ENCODE results near the gene SPECC1. TPM values are rescaled to one million over a fixed set of nuclear protein-coding genes. Genes with fewer than 3 reads are reported as not detected.
A peak's percentile ranks its signal among the peaks of the same experiment; 100 is the strongest.

The SPECC1 gene
- total and polyA plus RNA-seq, 2 of the 4 experiments (the other 2 are of a cell fraction): 16.9 to 26.2 TPM

- no peak overlapping the region for H3K4me3 ChIP-seq (ENCODE audit: insufficient read depth, low read depth, low read length)
- H4K20me1 ChIP-seq (ENCODE audit: insufficient read depth, low read length): no peaks in the 10 kb centered on the region
- H2AK5ac ChIP-seq (ENCODE audit: low read depth, low read length): no peak overlapping the region
- peaks cover 36% of the 10 kb centered on the region for H3K27me3 ChIP-seq (ENCODE audit: control insufficient read depth, insufficient read depth, low read length)
- H2BK15ac ChIP-seq (ENCODE audit: low read depth, low read length): no peak overlapping the region
- no peak overlapping the region for H3K56ac ChIP-seq (ENCODE audit: extremely low read depth, insufficient read depth, low read length)
- DNase-seq: no peak
- TF ChIP-seq CHD1 (IDR thresholded peaks at IDR 0.05; ENCODE audit: low read depth, low read length) (no peak), POLR2A (IDR thresholded peaks at IDR 0.05; ENCODE audit: low read depth, low read length) (no peak), MAZ (IDR thresholded peaks at IDR 0.05; ENCODE audit: borderline replicate concordance, low read depth, low read length) (no peak), SMC3 (IDR thresholded peaks at IDR 0.05; ENCODE audit: low read depth, low read length) (no peak), RAD21 (IDR thresholded peaks at IDR 0.05; ENCODE audit: low read length) (no peak), FOS (IDR thresholded peaks at IDR 0.05; ENCODE audit: low read depth, low read length) (no peak), RCOR1 (IDR thresholded peaks at IDR 0.05; ENCODE audit: insufficient replicate concordance, low read length) (no peak), BHLHE40 (IDR thresholded peaks at IDR 0.05; ENCODE audit: low read depth, low read length) (no peak), CEBPB (IDR thresholded peaks at IDR 0.05; ENCODE audit: low read depth, low read length) (no peak), CTCF (conservative IDR thresholded peaks at IDR 0.05; ENCODE audit: low read depth, low read length) (no peak), USF2 (IDR thresholded peaks at IDR 0.05; ENCODE audit: low read depth, low read length) (no peak), RFX5 (IDR thresholded peaks at IDR 0.05; ENCODE audit: low read depth, low read length) (no peak)
- TF ChIP-seq, protein P1, sequence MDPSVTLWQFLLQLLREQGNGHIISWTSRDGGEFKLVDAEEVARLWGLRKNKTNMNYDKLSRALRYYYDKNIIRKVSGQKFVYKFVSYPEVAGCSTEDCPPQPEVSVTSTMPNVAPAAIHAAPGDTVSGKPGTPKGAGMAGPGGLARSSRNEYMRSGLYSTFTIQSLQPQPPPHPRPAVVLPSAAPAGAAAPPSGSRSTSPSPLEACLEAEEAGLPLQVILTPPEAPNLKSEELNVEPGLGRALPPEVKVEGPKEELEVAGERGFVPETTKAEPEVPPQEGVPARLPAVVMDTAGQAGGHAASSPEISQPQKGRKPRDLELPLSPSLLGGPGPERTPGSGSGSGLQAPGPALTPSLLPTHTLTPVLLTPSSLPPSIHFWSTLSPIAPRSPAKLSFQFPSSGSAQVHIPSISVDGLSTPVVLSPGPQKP (IDR thresholded peaks at IDR 0.05; ENCODE audit: borderline replicate concordance, low read depth, low read length): no peak
- H3K9me3 ChIP-seq (ENCODE audit: control insufficient read depth, insufficient read depth, low read length): no peaks in the 10 kb centered on the region; the same call in 1 of the 2 replicates
- no peak overlapping the region for H4K5ac ChIP-seq (ENCODE audit: low read depth, low read length)
- peak overlapping the region; percentile 49 for H2AFZ ChIP-seq (replicated peaks; ENCODE audit: low read length, poor library complexity)
- CTCF ChIA-PET: no interaction called here
- 39% methylated on average over 3 of the region's 6 CpGs; no CpG with 5 or more reads in 1 of the 2 experiments for WGBS, 2 experiments (ENCODE audit: extremely low coverage in 2 of 2, insufficient read length in 1 of 2)
- H2AK9ac ChIP-seq (replicated peaks; ENCODE audit: low read depth, low read length, poor library complexity): no peak overlapping the region
- H3K18ac ChIP-seq (ENCODE audit: low read depth, low read length): no peak overlapping the region
- no peak overlapping the region for H3K27ac ChIP-seq (ENCODE audit: insufficient read depth, low read length)
- intact Hi-C loops (cut with micrococcal nuclease) (no loop called here), dilution Hi-C loops (cut with HindIII; ENCODE audit: low sequenced_read_pairs, unreplicated experiment) (no loop called here), in situ Hi-C loops (cut with MboI; ENCODE audit: low sequenced_read_pairs) (no loop called here)
- H3K4ac ChIP-seq (ENCODE audit: low read depth, low read length): no peak overlapping the region
- peaks cover 3% of the 10 kb centered on the region; the same call in 1 of the 2 replicates for H3K4me1 ChIP-seq (ENCODE audit: control insufficient read depth, insufficient read depth, low read length)
- no peak overlapping the region for H3K9ac ChIP-seq (ENCODE audit: low read depth, low read length)
- no peaks in the 10 kb centered on the region; the same call in 1 of the 2 replicates for H3K9me1 ChIP-seq (ENCODE audit: insufficient read depth, low read length)
- no peak overlapping the region for H2BK5ac ChIP-seq (ENCODE audit: low read depth, low read length, poor library complexity, severe bottlenecking)
- H4K8ac ChIP-seq (ENCODE audit: low read depth in 2 of 2, low read length in 2 of 2): no peak overlapping the region
- H3K23ac ChIP-seq (ENCODE audit: low read depth, low read length): no peak overlapping the region
- no peak overlapping the region for H2BK120ac ChIP-seq (ENCODE audit: low read depth, low read length)
- H3K14ac ChIP-seq (replicated peaks; ENCODE audit: low read depth, low read length): no peak overlapping the region
- no peaks in the 10 kb centered on the region for H3K79me1 ChIP-seq (ENCODE audit: low read depth in 1 of 2, low read length in 2 of 2)
- POLR2A ChIA-PET (ENCODE audit: unreplicated experiment): no interaction called here
- no peak overlapping the region for H4K91ac ChIP-seq (ENCODE audit: insufficient read depth, low read depth, low read length)
- no peak overlapping the region for H2BK20ac ChIP-seq (ENCODE audit: low read depth, low read length)
- no peaks in the 10 kb centered on the region for H3K36me3 ChIP-seq (ENCODE audit: control insufficient read depth, insufficient read depth, low read length)
- ATAC-seq (ENCODE audit: low read depth): no peak
- no TSS peak for BruUV-seq (replicated peaks)
- H3K4me2 ChIP-seq (ENCODE audit: low read depth, low read length): no peak overlapping the region
Observed at GRCh38 chr17:20087538-20088250, 78.5 kb downstream of the SPECC1 start.

Data from IMR-90 (cell line).